ENCODE results near the gene E2F1.

- no peak for TF ChIP-seq CTCF (IDR thresholded peaks at IDR 0.05)
- TF ChIP-seq POLR2AphosphoS5 (IDR thresholded peaks at IDR 0.05) = no peak
- no peak for TF ChIP-seq POLR2A (IDR thresholded peaks at IDR 0.05; ENCODE audit: low read depth)
Measured at GRCh38 chr20:33676652-33677645, 9.2 kb downstream of the E2F1 start.

Measured in esophagus muscularis mucosa (tissue), 3 donors.